H1 (cell line): ENCODE data around the gene TRIM45. TPM values are rescaled to one million over a fixed set of nuclear protein-coding genes. Genes with fewer than 3 reads are reported as not detected.

ENCODE experiments used
- RAD21 ChIP-seq, 2 experiments: IDR thresholded peaks in 1 of 2; conservative IDR thresholded peaks in 1 of 2; 2 replicates each; pipeline ENCODE4 v1.6.1; 2011; ENCODE audit warnings: low read depth in 2 of 2, low read length in 2 of 2, improper control_type of control experiment in 1 of 2, inconsistent platforms in 1 of 2, mild to moderate bottlenecking in 1 of 2, moderate library complexity in 1 of 2
- polyA plus RNA-seq, 7 experiments: library from polyadenylated mRNA; depleted of rRNA in 3 of 7; stranded (reverse) in 5 of 7; unstranded in 2 of 7; fragments of >200 nt in 5 of 7; fragments of 200-250 nt in 2 of 7; gene quantifications; 1 replicate in 5 of 7; 2 replicates in 1 of 7; 4 replicates in 1 of 7; pipeline versions ENCODE4 v1.2.1 to v1.2.3, GENCODE V29; 2011 to 2013; ENCODE audit warnings: missing spikeins in 2 of 7, mixed read lengths in 2 of 7
- total RNA-seq: library from RNA; stranded (reverse); fragmentation: NEBNext Ultra II Directional; extraction: Animal tissue kit (Norgen Biotek cat#: 25700); gene quantifications from 2 replicates; pipeline ENCODE4 v1.2.1, GENCODE V29; 2021

Gene TRIM45
- total and polyA plus RNA-seq, 2 of the 8 experiments (the other 6 are each of a cell fraction or from before 2014, with no cell fraction given): 13.7 to 16.7 TPM

DNA sequence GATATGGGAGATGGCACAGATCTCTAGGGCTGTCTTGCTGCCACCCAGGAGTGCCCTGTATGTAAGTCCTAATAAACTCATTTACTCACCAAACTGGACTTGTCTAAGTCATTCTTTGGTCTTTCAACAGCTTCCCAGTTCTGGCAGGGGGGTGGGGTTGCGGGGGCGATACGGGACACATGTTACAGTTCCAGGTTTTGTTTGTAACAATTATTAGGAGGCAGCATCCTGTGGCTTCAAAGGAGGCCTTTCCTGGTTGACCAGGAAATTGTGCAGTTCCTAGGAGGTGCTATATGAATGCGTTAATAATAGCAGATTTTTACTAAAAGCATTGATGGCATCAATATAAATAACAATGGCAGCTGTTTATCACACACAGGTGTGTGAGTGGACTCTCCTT lies 42.7 kb upstream of the TRIM45 start (continued):
- TF ChIP-seq RAD21 (IDR thresholded peaks at IDR 0.05 in 1 of 2, conservative IDR thresholded peaks at IDR 0.05 in 1 of 2; ENCODE audit: low read depth in 2 of 2, low read length in 2 of 2): no peak
